Right lobe of liver (tissue), 4 donors: Measurements from ENCODE around the gene TRIM22.

ENCODE experiments used
- CTCF ChIP-seq, 4 donors: fragments of 200-600 bp in 3 of 4; fragments of 450-650 bp in 1 of 4; IDR thresholded peaks; one replicate each; pipeline versions ENCODE4 v1.5.1 to v1.8.0; 2016 to 2022; ENCODE audit warnings: antibody characterized with exemption in 4 of 4, mild to moderate bottlenecking in 2 of 4
- POLR2A ChIP-seq: fragments of 450-650 bp; IDR thresholded peaks from one replicate; pipeline ENCODE4 v1.6.1; 2017; ENCODE audit warnings: antibody characterized with exemption, mild to moderate bottlenecking
- donor health status: DM: no; HTN: no; CAD: no.
- donor health status: DM: no; HTN: no; CAD: no.
- donor health status: DM: no; HTN: yes; CAD: no.

GRCh38 chr11:5658318-5658717, 31.3 kb upstream of the TRIM22 start:
- no peak for TF ChIP-seq POLR2A
- no peak for TF ChIP-seq CTCF (IDR thresholded peaks at IDR 0.05)
